ENCODE measurements around the gene ZNF724.
"Not testable (repeated sequence)": the region's sequence is repeated elsewhere in the genome, so short reads cannot be mapped to it uniquely, and the experiment has no call there.

ZNF724 gene

GRCh38 chr19:23261496-23262020, 11.4 kb upstream of the ZNF724 start:
- DNase-seq (ENCODE audit: low spot score): no peak
- TF ChIP-seq, protein P1, sequence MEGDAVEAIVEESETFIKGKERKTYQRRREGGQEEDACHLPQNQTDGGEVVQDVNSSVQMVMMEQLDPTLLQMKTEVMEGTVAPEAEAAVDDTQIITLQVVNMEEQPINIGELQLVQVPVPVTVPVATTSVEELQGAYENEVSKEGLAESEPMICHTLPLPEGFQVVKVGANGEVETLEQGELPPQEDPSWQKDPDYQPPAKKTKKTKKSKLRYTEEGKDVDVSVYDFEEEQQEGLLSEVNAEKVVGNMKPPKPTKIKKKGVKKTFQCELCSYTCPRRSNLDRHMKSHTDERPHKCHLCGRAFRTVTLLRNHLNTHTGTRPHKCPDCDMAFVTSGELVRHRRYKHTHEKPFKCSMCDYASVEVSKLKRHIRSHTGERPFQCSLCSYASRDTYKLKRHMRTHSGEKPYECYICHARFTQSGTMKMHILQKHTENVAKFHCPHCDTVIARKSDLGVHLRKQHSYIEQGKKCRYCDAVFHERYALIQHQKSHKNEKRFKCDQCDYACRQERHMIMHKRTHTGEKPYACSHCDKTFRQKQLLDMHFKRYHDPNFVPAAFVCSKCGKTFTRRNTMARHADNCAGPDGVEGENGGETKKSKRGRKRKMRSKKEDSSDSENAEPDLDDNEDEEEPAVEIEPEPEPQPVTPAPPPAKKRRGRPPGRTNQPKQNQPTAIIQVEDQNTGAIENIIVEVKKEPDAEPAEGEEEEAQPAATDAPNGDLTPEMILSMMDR (IDR thresholded peaks at IDR 0.05; ENCODE audit: extremely low read depth, missing control alignments): no peak

- TF ChIP-seq, protein P1 (IDR thresholded peaks at IDR 0.05; ENCODE audit: extremely low read depth, missing control alignments): no peak
These were observed 10.8 kb upstream of the ZNF724 start for GRCh38 chr19:23260956-23261355.

GRCh38 chr19:23259961-23260360, 9.8 kb upstream of the ZNF724 start:
- DNase-seq (ENCODE audit: low spot score): no peak
- TF ChIP-seq, protein P1 (IDR thresholded peaks at IDR 0.05; ENCODE audit: extremely low read depth, missing control alignments): no peak

More at GRCh38 chr19:23260956-23261355, 10.8 kb upstream of the ZNF724 start:
- no peak for DNase-seq (ENCODE audit: low spot score)

- no peak for DNase-seq (ENCODE audit: low spot score)
- TF ChIP-seq, protein P1 (IDR thresholded peaks at IDR 0.05; ENCODE audit: extremely low read depth, missing control alignments): no peak
These were observed 5.5 kb upstream of the ZNF724 start for GRCh38 chr19:23255700-23256099.

DNA sequence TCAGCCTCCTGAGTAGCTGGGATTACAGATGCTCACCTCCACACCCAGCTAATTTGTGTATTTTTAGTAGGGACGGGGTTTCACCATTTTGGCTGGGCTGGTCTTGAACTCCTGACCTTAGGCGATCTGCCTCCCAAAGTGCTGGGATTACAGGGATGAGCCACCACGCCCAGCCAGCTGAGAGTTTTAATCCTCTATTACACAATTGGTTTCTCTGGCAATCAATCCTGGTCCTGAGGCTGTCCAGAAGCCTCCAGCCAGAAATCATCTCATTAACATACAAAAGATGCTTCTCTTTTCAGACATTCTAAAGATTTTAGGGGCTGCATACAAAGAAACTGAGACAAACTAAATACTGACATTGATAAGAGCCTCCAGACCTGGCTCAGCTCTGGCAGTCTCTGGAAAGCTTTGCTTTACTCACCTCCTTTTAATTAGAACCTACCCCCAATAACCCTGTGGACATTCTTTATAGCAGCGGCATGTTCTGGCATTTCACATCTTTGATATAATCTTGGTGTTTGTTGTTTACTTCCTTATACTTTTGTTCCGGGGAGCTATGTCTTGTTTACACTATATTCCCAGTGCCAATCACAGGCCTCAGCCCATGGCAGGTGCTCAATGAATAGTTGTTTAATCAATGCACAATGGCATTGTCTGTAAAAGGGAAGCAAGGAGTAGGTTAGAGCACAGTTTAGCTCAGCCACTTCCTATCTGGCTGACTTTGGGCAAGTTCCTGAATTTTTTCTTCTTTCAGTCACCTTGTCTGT, 4.1 kb upstream of the ZNF724 start:
- TF ChIP-seq, protein P1 (IDR thresholded peaks at IDR 0.05; ENCODE audit: extremely low read depth, missing control alignments): no peak
- DNase-seq (ENCODE audit: low spot score): no peak

- DNase-seq (ENCODE audit: low spot score): not testable (repeated sequence)
These were observed 3.1 kb upstream of the ZNF724 start for GRCh38 chr19:23253256-23253655.

GRCh38 chr19:23241419-23241818, 8.8 kb downstream of the ZNF724 start:
- TF ChIP-seq, protein P1 (IDR thresholded peaks at IDR 0.05; ENCODE audit: extremely low read depth, missing control alignments): no peak
- DNase-seq (ENCODE audit: low spot score): no peak

Data from GM20000 (cell line).